Stimulated activated CD4-positive, alpha-beta T cell treated with anti-CD3 and anti-CD28 coated beads, Interleukin-2, amount 100 ng/mL, for 24 hours (primary cell): ENCODE data around the gene CPM.
A peak's percentile ranks its signal among the peaks of the same experiment; 100 is the strongest.
"Not testable (repeated sequence)": the region's sequence is repeated elsewhere in the genome, so short reads cannot be mapped to it uniquely, and the experiment has no call there.

Experiments
- DNase-seq, 2 donors: peaks; one replicate each; pipeline ENCODE4 v3.0.0-alpha.2; 2020

Gene CPM

DNA sequence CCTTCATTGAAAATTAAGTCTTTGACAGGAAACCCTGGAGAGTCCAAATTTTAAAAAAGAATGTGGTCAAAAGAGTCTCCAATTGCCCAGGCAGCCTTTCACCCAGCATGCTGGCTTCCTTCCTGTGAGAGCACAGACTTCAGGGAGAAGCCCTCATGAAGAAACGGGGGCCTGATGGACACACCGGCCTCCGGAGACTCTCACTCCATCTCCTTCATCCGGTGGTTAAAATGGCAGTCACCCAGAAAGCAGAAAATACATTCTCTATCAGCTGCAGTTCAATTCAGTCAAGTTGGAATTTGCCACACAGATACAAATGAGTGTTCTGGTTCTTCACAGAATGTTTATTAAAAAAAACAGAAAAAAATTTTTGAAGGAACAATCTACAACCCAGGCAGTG is 56.5 kb downstream of the CPM start:
- no peak for DNase-seq

- no peak for DNase-seq
Measured at GRCh38 chr12:68873316-68873715, 59.7 kb downstream of the CPM start.

DNA sequence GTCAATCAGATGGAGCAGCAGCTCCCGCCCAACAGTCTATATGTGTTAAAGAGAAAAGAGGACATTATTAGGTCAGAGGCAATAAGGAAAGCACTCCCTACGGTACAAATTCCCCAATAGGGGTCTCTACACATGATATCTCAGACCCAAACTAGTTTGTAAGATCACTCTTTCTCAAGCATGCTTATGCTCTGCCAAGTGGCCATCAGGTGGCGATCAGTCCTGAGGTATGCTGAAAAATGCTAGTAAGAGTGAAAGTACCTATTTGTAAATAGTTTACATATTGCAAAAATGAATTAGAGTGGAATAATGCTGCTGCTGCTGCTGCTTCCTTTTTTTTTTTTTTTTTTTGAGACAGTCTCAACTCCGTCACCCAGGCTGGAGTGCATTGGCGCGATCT is 61.0 kb downstream of the CPM start:
- peak in 1 of 2 donors; percentile 14 for DNase-seq

DNA sequence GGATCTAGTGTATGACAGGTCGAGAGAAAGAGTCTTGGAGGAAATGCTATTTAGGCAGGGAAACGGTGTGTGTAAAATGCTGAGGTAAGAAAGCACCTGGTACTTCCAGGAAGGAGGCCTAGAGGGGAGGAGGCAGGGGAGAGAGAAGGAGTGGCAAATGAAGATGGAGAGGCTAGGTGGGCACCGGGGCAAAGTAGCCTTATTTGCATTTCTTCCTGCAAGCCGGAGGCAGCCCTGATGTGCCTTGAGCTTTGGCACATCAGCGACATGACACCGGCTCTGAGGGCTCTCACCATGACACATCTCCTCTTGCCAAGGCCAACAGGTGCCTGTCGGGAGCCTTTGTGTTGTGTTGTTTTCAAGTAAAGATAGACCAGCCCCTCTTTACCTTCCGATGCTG is 61.6 kb downstream of the CPM start:
- no peak for DNase-seq

GRCh38 chr12:68870443-68870842 is 62.5 kb downstream of the CPM start:
- DNase-seq, result no peak

- no peak for DNase-seq
Measured at GRCh38 chr12:68870011-68870410, 63.0 kb downstream of the CPM start.

- no peak for DNase-seq
Measured at GRCh38 chr12:68868043-68868790, 64.8 kb downstream of the CPM start.

DNA sequence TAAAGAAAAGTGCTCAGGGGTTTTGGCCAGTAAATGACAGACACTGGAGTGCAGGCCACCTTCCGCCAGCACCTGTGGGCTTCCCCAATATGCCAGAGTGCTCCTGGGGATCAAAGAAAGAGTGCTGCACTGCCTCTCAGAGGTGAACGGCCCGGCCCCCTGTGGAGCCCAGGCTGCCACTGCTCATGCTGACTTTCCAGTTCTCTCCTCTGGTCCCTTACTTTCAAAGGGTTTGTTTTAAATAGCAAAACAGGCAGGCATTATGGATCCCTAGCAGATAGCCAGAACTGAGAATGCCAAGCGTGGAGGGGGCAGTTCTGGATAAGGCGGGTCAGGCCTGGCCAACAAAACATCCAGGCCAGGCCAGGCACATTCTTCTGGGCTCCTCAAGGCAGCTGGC is 65.4 kb downstream of the CPM start:
- DNase-seq, result no peak

DNA sequence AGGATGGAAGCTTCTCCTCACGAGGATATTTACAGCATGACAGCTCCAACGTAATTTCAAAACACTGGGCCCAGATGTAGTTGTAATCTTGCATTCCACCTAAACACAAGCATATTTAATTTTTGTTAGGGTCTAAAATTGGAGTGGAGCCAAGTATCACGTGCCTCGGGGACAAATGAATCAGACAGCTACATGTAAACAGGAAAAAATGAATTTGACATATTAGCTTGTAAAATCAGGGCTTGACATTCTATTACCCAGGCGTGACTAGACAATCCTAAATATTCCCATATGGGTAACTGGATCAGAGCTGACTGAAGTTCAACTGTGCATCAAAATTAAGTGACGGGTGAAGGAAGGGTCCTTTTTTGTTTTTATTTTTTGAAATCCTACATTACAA is 66.0 kb downstream of the CPM start:
- no peak for DNase-seq

- no peak for DNase-seq
Measured at GRCh38 chr12:68865399-68866164, 67.4 kb downstream of the CPM start.

GRCh38 chr12:68864604-68865003 is 68.4 kb downstream of the CPM start:
- DNase-seq, result no peak

DNA sequence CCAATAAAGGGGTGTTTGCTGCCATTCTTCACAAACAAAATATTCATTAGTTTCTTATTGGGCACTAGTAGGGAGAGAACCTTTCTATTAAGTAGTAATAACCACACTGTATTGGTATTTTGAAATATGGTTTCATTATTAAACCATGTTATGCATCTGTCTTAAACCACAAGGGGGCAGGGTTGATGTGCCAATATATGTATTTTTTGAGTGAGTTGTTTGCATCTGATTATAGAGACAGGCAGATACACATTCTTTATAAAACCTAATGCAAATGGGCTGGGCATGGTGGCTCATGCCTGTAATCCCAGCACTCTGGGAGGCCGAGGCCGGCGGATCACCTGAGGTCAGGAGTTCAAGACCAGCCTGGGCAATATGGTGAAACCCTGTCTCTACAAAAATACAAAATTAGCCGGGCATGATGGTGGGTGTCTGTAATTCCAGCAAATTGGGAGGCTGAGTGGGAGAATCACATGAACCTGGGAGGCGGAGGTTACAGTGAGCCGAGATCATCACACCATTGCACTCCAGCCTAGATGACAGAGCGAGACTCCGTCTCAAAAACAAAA is 69.0 kb downstream of the CPM start:
- not testable (repeated sequence) for DNase-seq

DNA sequence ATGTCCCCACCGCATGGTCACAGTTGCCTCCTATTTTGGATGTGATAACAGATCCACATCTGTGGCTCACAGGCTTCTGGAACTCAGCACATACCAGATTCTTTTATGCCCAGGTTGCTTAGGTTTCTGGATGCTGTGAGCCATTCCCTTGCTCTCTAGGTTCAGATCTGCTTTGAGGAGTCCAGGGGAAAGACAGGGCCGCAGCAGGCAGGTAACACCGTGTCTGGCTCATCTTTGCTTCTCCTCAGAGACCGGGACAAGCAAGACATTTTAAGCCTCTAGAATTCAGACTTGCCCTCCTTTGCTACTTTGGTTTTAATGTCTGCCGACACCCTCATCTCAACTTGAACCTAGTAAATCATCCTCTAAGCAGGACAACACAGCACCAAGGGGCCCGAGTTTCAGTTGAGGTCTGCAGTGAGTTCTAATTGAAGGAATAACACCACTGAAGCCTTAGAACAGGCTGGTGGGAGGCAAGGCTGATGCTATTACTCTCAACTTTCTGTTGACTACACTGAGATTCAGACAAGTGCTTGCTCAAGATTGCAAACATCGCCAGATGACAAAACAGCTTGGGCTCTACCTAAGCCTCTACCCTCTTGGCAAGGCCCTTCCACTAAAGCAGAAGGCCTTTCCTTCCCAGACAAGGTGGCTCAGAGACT is 69.7 kb downstream of the CPM start:
- DNase-seq, result no peak

DNA sequence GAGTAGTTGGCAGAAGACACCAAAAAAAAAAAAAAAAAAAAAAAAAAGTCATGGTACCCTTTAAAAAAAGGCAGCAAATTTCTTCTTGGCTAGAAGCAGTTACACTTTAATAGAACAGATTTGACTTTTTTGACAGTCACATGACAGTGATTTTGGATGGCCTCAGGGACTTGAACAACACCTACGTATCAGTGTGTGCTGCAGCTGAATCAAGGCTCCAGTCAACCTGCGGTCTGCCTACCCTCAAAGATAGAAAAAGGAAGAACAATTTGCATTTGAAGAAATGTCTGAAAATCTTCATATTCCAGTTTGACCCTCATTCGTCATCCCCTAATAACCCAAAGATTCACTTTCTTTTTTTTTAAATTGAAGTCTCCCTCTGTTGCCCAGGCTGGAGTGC is 71.1 kb downstream of the CPM start:
- no peak for DNase-seq

DNA sequence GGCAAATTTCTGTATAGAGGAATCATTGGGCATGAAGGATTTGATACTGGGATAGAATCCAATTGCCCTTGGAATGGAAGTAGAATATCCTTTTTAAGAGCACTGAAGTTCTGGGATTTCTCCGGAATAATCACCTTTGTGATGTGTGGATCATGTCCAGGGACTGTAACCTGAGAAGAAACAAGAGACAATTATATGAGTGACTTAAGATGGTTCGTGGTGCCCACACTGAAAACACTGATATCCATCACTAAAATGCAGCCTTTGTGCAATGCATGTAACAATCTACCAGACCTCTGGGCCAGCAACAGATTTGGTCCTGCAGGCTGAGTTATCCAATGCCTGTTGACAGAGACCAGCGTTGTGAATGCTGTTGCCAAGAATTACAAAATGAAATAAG is 76.5 kb downstream of the CPM start:
- no peak for DNase-seq

DNA sequence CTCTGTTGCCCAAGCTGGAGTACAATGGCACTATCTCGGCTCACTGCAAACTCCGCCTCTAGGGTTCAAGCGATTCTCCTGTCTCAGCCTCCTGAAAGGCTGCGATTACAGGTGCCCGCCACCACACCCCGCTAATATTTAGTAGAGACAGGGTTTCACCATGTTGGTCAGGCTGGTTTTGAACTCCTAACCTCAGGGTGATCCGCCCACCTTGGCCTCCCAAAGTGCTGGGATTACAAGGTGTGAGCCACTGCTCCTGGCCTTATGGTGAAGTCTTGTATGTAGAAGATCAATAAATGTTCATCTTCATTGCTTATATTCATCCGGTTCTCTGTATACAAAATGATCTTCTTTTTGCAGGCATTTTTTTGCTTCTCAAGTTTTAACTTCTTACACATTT is 77.2 kb downstream of the CPM start:
- no peak for DNase-seq

DNA sequence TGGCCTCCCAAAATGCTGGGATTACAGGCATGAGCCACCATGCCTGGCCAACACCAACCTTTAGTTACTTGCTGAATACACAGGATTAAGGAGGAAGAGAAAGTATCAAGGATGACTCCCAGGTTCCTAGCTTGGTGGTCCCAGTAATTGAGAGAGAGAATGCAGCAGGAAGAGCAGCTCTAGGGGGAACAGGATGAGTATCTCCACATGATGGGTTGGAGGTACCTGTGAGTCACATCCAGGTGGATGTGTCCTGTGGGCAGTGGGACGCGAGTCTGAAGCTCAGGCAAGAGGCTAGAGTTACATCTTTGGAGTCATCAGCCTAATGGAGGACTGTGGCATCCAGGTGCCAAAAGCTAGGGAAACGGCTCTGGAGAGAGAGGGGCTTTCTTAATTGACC is 77.9 kb downstream of the CPM start:
- DNase-seq, result no peak

GRCh38 chr12:68854554-68854953 is 78.4 kb downstream of the CPM start:
- DNase-seq, result no peak

GRCh38 chr12:68854078-68854468 is 78.9 kb downstream of the CPM start:
- no peak for DNase-seq

DNA sequence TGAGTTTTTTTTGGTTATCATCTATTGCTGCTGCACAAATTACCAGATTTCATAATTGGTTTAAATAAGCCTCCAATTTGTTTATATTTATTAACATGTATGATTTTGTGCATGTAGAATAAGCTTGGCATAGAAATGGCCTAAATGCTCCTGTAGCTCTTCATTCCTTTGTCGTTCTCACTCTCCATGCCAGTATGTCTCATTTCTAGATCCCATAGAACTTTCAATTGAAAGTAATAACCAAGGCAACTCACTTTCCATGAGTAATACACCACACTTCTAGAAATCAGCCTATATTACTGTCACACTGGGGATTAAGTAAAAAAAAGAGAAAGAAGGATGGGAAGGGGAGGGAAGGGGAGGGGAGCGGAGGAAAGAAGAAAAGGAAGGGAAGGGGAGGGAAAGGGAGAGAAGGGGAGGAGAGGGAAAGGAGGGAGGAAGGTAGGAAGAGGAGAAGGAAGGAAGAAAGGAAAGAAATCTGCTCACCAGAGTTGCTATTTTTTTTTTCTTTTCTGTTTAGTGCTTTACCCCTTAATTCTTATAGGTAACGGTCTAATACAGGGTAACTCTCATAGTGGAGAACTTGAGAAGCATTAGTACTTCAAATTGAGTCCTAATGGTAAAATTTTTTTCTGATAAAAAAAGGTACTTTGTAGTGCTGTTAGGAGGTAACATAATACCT is 79.4 kb downstream of the CPM start:
- no peak for DNase-seq

- no peak for DNase-seq
Measured at GRCh38 chr12:68851592-68852306, 81.2 kb downstream of the CPM start.

- no peak for DNase-seq
Measured at GRCh38 chr12:68850390-68850789, 82.6 kb downstream of the CPM start.
